Measurements from ENCODE around the gene DNAJC16. TPM values are rescaled to one million over a fixed set of nuclear protein-coding genes. Genes with fewer than 3 reads are reported as not detected.
"Not testable (repeated sequence)": the region's sequence is repeated elsewhere in the genome, so short reads cannot be mapped to it uniquely, and the experiment has no call there.

DNAJC16 gene
- total and polyA plus RNA-seq, 5 donors = 5.4 to 22.6 (median 18.3) TPM

- no peak overlapping the region for H3K27ac ChIP-seq (ENCODE audit: low read length)
- no peak overlapping the region for H3K4me3 ChIP-seq (ENCODE audit: low read length)
- intact Hi-C loops (cut with DNase I) = no loop called here
- no peaks in the 10 kb centered on the region for H3K9me3 ChIP-seq (ENCODE audit: control insufficient read depth, low read length)
- 91% methylated on average over 12 of the region's 12 CpGs for WGBS
- no peak for DNase-seq
- H3K27me3 ChIP-seq (ENCODE audit: control insufficient read depth, insufficient read depth) = no peaks in the 10 kb centered on the region
- no peaks in the 10 kb centered on the region for H3K4me1 ChIP-seq (ENCODE audit: control insufficient read depth, insufficient read depth, low read length)
- no peak for ATAC-seq
Measured at GRCh38 chr1:15508700-15509487, 17.8 kb upstream of the DNAJC16 start.

- no peaks in the 10 kb centered on the region for H3K27me3 ChIP-seq (ENCODE audit: control insufficient read depth, insufficient read depth)
Measured at GRCh38 chr1:15509586-15509985, 17.1 kb upstream of the DNAJC16 start.

DNA sequence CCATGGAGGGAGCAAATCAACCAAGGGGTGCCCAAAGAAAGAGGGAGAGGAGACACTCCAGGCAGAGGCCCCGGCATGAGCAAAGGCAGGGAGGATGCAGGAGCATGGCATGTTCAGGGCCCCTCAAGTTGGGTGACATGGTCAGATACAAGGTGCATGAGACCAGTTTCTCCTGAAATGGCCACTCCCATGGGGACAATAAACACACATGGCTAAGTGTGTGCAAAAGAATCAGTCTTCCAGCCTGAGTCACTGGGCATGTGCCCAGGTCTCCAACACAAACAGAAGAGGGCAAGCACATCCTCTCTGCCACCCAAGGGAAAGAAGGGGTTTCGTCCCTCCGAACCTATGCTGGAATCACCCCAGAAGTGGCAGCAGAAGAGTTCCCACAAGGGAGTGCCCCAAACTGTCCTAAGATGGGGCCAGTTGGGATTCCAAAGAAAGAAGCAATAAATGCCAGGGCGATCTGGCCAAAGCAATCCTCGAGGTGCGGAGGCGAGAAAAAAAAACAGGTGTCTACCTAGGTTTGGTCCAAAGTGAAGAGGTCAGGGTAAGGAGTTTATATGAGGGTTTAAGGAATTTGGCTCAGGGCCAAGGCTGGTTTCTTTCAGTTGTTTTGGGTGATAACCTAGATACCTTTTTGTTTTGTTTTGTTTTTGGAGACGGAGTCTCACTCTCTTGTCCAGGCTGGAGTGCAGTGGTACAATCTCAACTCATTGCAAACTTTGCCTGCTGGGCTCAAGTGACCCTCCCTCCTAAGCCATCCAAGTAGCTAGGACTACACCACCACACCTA is 15.8 kb upstream of the DNAJC16 start:
- intact Hi-C loops (cut with DNase I) = no loop called here
- DNase-seq (no peak), ATAC-seq (no peak)
- no peaks in the 10 kb centered on the region for H3K4me1 ChIP-seq (ENCODE audit: control insufficient read depth, insufficient read depth, low read length)
- no peak overlapping the region for H3K4me3 ChIP-seq (ENCODE audit: low read length)
- H3K27ac ChIP-seq (ENCODE audit: low read length) = no peak overlapping the region
- no peaks in the 10 kb centered on the region for H3K9me3 ChIP-seq (ENCODE audit: control insufficient read depth, low read length)
- no peaks in the 10 kb centered on the region for H3K27me3 ChIP-seq (ENCODE audit: control insufficient read depth, insufficient read depth)
- 95% methylated on average over 8 of the region's 8 CpGs for WGBS

More at GRCh38 chr1:15509586-15509985, 17.1 kb upstream of the DNAJC16 start:
- no peak overlapping the region for H3K27ac ChIP-seq (ENCODE audit: low read length)
- H3K9me3 ChIP-seq (ENCODE audit: control insufficient read depth, low read length) = no peaks in the 10 kb centered on the region
- WGBS = 76% methylated on average over 7 of the region's 7 CpGs
- DNase-seq (no peak), ATAC-seq (no peak)
- no peaks in the 10 kb centered on the region for H3K4me1 ChIP-seq (ENCODE audit: control insufficient read depth, insufficient read depth, low read length)
- intact Hi-C loops (cut with DNase I) = no loop called here
- no peak overlapping the region for H3K4me3 ChIP-seq (ENCODE audit: low read length)

GRCh38 chr1:15513192-15513591 is 13.5 kb upstream of the DNAJC16 start:
- 80% methylated on average over 4 of the region's 4 CpGs for WGBS

DNA sequence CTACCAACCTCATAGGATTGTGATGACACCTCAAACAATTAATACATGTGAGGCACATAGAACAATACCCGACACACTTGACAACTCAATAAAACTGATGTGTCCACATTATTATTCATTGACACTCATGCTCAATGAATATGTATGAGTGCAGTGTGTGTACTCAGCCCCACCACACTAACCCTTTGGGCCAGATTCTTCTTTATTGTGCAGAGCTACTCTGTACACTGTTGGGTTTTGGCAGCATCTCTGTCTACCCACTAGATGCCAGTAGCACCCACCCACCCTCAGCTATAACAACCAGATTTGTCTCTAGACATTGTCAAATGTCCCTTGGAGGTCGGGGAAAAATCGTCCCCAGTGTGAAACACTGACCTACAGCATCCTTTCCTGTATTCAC is 12.7 kb upstream of the DNAJC16 start:
- Histone ChIP-seq H3K9me3 (ENCODE audit: control insufficient read depth, low read length) (no peaks in the 10 kb centered on the region), H3K4me1 (ENCODE audit: control insufficient read depth, insufficient read depth, low read length) (no peaks in the 10 kb centered on the region), H3K27ac (ENCODE audit: low read length) (no peak overlapping the region), H3K4me3 (ENCODE audit: low read length) (no peak overlapping the region), H3K27me3 (ENCODE audit: control insufficient read depth, insufficient read depth) (no peaks in the 10 kb centered on the region)
- DNase-seq (no peak), ATAC-seq (no peak)
- intact Hi-C loops (cut with DNase I) = no loop called here
- 92% methylated on average over 3 of the region's 3 CpGs for WGBS

More at GRCh38 chr1:15513192-15513591, 13.5 kb upstream of the DNAJC16 start:
- H3K27ac ChIP-seq (ENCODE audit: low read length) = no peak overlapping the region
- no peaks in the 10 kb centered on the region for H3K9me3 ChIP-seq (ENCODE audit: control insufficient read depth, low read length)
- DNase-seq (no peak), ATAC-seq (no peak)
- H3K27me3 ChIP-seq (ENCODE audit: control insufficient read depth, insufficient read depth) = no peaks in the 10 kb centered on the region
- no peak overlapping the region for H3K4me3 ChIP-seq (ENCODE audit: low read length)
- H3K4me1 ChIP-seq (ENCODE audit: control insufficient read depth, insufficient read depth, low read length) = no peaks in the 10 kb centered on the region
- intact Hi-C loops (cut with DNase I) = no loop called here

- H3K9me3 ChIP-seq (ENCODE audit: control insufficient read depth, low read length); H3K4me1 ChIP-seq (ENCODE audit: control insufficient read depth, insufficient read depth, low read length); DNase-seq; ATAC-seq; H3K27me3 ChIP-seq (ENCODE audit: control insufficient read depth, insufficient read depth); intact Hi-C loops (cut with DNase I); H3K4me3 ChIP-seq (ENCODE audit: low read length); H3K27ac ChIP-seq (ENCODE audit: low read length): not testable (repeated sequence)
- WGBS = 90% methylated on average over 5 of the region's 5 CpGs
Measured at GRCh38 chr1:15514557-15514956, 12.1 kb upstream of the DNAJC16 start.

GRCh38 chr1:15515022-15515663 is 11.5 kb upstream of the DNAJC16 start:
- intact Hi-C loops (cut with DNase I) = no loop called here
- Histone ChIP-seq H3K4me1 (ENCODE audit: control insufficient read depth, insufficient read depth, low read length) (no peaks in the 10 kb centered on the region), H3K4me3 (ENCODE audit: low read length) (no peak overlapping the region), H3K27me3 (ENCODE audit: control insufficient read depth, insufficient read depth) (no peaks in the 10 kb centered on the region), H3K9me3 (ENCODE audit: control insufficient read depth, low read length) (no peaks in the 10 kb centered on the region), H3K27ac (ENCODE audit: low read length) (no peak overlapping the region)
- DNase-seq = no peak
- WGBS = 62% methylated on average over 2 of the region's 2 CpGs
- no peak for ATAC-seq

GRCh38 chr1:15519625-15520024 is 7.0 kb upstream of the DNAJC16 start:
- ATAC-seq = no peak

DNA sequence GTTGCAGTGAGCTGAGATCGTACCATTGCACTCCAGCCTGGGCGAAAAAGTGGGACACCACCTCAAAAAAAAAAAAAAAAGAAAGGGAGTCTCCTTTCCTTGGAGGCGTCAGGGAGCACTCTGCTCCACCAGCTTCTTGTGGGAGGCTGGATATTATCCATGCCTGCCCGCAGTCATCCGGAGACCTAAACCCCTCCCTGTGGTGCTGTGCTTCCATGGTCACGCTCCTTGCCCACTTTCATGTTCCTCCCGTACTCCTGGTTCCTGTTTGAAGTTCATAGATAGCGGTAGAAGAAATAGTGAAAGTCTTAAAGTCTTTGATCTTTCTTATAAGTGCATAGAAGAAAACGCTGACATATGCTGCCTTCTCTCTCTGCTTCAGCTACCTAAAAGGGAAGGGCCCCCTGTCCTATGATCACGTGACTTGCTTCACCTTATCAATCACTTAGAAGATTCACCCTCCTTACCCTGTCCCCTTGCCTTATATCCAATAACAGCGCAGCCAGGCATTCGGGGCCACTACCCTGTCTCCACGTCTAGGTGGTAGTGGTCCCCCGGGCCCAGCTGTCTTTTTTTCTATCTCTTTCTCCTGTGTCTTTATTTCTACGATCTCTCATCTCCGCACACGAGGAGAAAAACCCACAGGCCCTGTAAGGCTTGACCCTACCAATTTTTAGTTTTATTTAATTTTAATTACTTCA is 5.3 kb upstream of the DNAJC16 start:
- ATAC-seq; intact Hi-C loops (cut with DNase I); H3K4me1 ChIP-seq (ENCODE audit: control insufficient read depth, insufficient read depth, low read length); H3K9me3 ChIP-seq (ENCODE audit: control insufficient read depth, low read length); H3K27me3 ChIP-seq (ENCODE audit: control insufficient read depth, insufficient read depth); H3K27ac ChIP-seq (ENCODE audit: low read length); DNase-seq; H3K4me3 ChIP-seq (ENCODE audit: low read length): not testable (repeated sequence)
- WGBS = 89% methylated on average over 17 of the region's 17 CpGs

More at GRCh38 chr1:15519625-15520024, 7.0 kb upstream of the DNAJC16 start:
- intact Hi-C loops (cut with DNase I) = no loop called here
- 85% methylated on average over 3 of the region's 3 CpGs for WGBS
- H3K4me1 ChIP-seq (ENCODE audit: control insufficient read depth, insufficient read depth, low read length) = peaks cover 4% of the 10 kb centered on the region
- no peak overlapping the region for H3K27ac ChIP-seq (ENCODE audit: low read length)
- DNase-seq = no peak
- no peaks in the 10 kb centered on the region for H3K27me3 ChIP-seq (ENCODE audit: control insufficient read depth, insufficient read depth)
- H3K4me3 ChIP-seq (ENCODE audit: low read length) = no peak overlapping the region
- H3K9me3 ChIP-seq (ENCODE audit: control insufficient read depth, low read length) = no peaks in the 10 kb centered on the region

DNA sequence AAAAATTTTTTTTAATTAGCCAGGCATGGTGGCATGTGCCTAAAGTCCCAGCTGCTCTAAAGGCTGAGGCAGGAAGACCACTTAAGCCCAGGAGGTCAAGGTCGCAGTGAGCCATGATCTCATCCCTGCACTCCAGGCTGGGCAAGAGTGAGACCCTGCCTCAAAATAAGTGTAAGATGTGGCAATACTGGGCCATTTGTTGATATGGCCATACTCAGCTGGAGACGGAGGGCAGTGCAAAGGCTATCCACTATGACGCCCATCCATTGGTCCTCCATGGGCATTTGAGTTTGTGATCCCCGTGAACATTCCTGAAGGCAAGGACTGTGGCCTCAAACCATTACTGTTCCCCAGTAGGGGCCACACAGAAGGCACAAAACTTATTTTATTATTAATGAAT is 4.1 kb upstream of the DNAJC16 start:
- 98% methylated on average over 4 of the region's 4 CpGs for WGBS

More for the DNA sequence above, 4.1 kb upstream of the DNAJC16 start:
- Histone ChIP-seq H3K4me1 (ENCODE audit: control insufficient read depth, insufficient read depth, low read length) (peaks cover 6% of the 10 kb centered on the region), H3K27ac (ENCODE audit: low read length) (no peak overlapping the region), H3K4me3 (ENCODE audit: low read length) (no peak overlapping the region), H3K9me3 (ENCODE audit: control insufficient read depth, low read length) (no peaks in the 10 kb centered on the region), H3K27me3 (ENCODE audit: control insufficient read depth, insufficient read depth) (no peaks in the 10 kb centered on the region)
- DNase-seq (no peak), ATAC-seq (no peak)
- intact Hi-C loops (cut with DNase I) = no loop called here
